K562 (cell line): ENCODE measurements around the gene HNRNPA3. TPM values are rescaled to one million over a fixed set of nuclear protein-coding genes. Genes with fewer than 3 reads are reported as not detected.

Experiments used
- ASH1L ChIP-seq: fragments of 450-650 bp; IDR thresholded peaks from 2 replicates; pipeline ENCODE4 v1.6.1; 2018; ENCODE audit warnings: borderline replicate concordance, mild to moderate bottlenecking, low read depth; ENCODE audit not compliant: partially characterized antibody
- LCOR ChIP-seq: sonication (generic); formaldehyde crosslinking; IDR thresholded peaks from 2 replicates; pipeline ENCODE4 v1.8.0; 2022; ENCODE audit warnings: mild to moderate bottlenecking, missing genetic modification reagents
- LEF1 ChIP-seq: fragments of 450-650 bp; IDR thresholded peaks from 2 replicates; pipeline ENCODE4 v1.6.1; 2016; ENCODE audit warnings: mild to moderate bottlenecking
- OTX1 ChIP-seq: fragments of 450-650 bp; formaldehyde crosslinking; IDR thresholded peaks from 2 replicates; pipeline ENCODE4 v1.4.0; 2022; ENCODE audit warnings: mild to moderate bottlenecking
- REST ChIP-seq, 2 experiments: fragments of 450-650 bp; formaldehyde crosslinking in 1 of 2; IDR thresholded peaks; 2 replicates each; pipeline versions ENCODE4 v1.4.0 to v1.6.1; 2014 to 2020; ENCODE audit warnings: mild to moderate bottlenecking in 2 of 2, borderline replicate concordance in 1 of 2, low read depth in 1 of 2
- TRIM24 ChIP-seq, 2 experiments: fragments of 450-650 bp; IDR thresholded peaks; 2 replicates each; pipeline ENCODE4 v1.6.1; 2016
- ZNF408 ChIP-seq: fragments of 250-450 bp; sonication (Bioruptor Pico); IDR thresholded peaks from 2 replicates; pipeline ENCODE4 v1.4.0; 2020; ENCODE audit warnings: low read depth, mild to moderate bottlenecking, moderate library complexity
- polyA plus RNA-seq, 8 experiments: library from polyadenylated mRNA; depleted of rRNA in 4 of 8; stranded (reverse) in 5 of 8; unstranded in 3 of 8; fragments of >200 nt; fragmentation: Nextera tagmentation in 2 of 8; fragmentation: Illumina TruSeq in 1 of 8; extraction: Ambion mirVana in 2 of 8; extraction: Trizol in 1 of 8; gene quantifications; 2 replicates each; pipeline versions ENCODE4 v1.2.1 to v1.2.3, GENCODE V29; 2011 to 2014; ENCODE audit warnings: inconsistent platforms in 1 of 8, missing spikeins in 1 of 8
- total RNA-seq, 7 experiments: library from RNA; depleted of rRNA in 6 of 7; stranded (reverse); fragments of >200 nt in 6 of 7; fragmentation: Illumina TruSeq in 2 of 7; extraction: Trizol in 2 of 7; gene quantifications; 2 replicates each; pipeline versions ENCODE4 v1.2.1 to v1.2.3, GENCODE V29; 2011 to 2021; ENCODE audit warnings: low replicate concordance in 1 of 7
- TF ChIP-seq, protein P1 (sequence below), 2 experiments: fragments of 450-650 bp; IDR thresholded peaks; 2 replicates each; pipeline ENCODE4 v1.6.1; 2016

Gene HNRNPA3
- total and polyA plus RNA-seq, 9 of the 15 experiments (the other 6 are each of a cell fraction or from before 2014, with no cell fraction given), result 72.8 to 428 (median 192) TPM

DNA sequence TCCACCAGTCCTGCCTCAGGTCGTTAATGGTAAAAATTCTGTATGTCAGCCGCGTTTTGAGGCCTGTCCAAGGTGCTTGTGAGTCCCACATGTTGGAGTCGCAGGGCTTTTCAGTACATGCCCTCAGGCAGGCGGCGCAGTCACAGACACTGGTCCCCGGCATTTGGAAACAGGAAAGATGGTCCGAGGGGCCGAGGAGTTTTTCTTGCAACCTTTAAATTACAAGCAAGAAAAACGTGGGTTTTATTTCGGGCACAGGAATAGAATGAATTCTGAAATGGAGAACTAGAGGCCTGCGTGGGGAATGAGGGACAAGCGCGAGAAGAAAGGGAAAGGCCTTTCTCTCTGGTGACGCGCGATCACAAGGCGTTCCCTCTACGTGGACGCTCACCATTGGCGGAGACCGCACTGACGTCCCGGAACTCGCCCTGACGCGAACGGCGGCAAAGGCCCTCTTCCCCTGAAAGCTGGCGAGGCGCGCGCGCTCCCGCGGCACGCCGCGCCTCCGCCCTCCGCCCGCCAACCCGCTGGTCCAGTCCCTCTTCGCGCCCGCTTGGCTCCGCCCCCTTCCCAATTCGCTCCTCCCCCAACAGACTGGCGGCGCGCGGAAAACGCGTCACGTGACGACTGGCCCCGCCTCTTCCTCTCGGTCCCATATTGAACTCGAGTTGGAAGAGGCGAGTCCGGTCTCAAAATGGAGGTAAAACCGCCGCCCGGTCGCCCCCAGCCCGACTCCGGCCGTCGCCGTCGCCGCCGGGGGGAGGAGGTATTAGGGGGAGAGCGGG is at the start of gene HNRNPA3 (continued):
- TF ChIP-seq LCOR (CRISPR knock-in tag) (peak; percentile 86), ASH1L (no peak), TRIM24 (IDR thresholded peaks at IDR 0.05) (no peak), REST (IDR thresholded peaks at IDR 0.05; ENCODE audit: borderline replicate concordance) (peak; percentile 83), REST (CRISPR knock-in tag; IDR thresholded peaks at IDR 0.05; ENCODE audit: low read depth) (no peak; the same call in none of the 2 replicates), OTX1 (CRISPR knock-in tag) (peak; percentile 72; the same call in 1 of the 2 replicates), ZNF408 (CRISPR knock-in tag) (no peak), LEF1 (peak; percentile 55)
- TF ChIP-seq, protein P1, sequence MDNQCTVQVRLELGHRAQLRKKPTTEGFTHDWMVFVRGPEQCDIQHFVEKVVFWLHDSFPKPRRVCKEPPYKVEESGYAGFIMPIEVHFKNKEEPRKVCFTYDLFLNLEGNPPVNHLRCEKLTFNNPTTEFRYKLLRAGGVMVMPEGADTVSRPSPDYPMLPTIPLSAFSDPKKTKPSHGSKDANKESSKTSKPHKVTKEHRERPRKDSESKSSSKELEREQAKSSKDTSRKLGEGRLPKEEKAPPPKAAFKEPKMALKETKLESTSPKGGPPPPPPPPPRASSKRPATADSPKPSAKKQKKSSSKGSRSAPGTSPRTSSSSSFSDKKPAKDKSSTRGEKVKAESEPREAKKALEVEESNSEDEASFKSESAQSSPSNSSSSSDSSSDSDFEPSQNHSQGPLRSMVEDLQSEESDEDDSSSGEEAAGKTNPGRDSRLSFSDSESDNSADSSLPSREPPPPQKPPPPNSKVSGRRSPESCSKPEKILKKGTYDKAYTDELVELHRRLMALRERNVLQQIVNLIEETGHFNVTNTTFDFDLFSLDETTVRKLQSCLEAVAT (IDR thresholded peaks at IDR 0.05), result peak; percentile 89 to 95
